K562 (cell line): ENCODE results near the gene TMEM156.
"Not testable (repeated sequence)": the region's sequence is repeated elsewhere in the genome, so short reads cannot be mapped to it uniquely, and the experiment has no call there.

ENCODE experiments used
- FIP1L1 ChIP-seq: fragments of 200-400 bp; formaldehyde crosslinking; IDR thresholded peaks from 2 replicates; pipeline ENCODE4 v1.6.1; 2018; ENCODE audit warnings: mild to moderate bottlenecking, low read depth, low read length; ENCODE audit not compliant: poor library complexity, severe bottlenecking
- FOSL1 ChIP-seq: fragments of 200-800 bp; sonication (Bioruptor generic); conservative IDR thresholded peaks from 2 replicates; pipeline ENCODE4 v1.6.1; 2016; ENCODE audit warnings: missing genetic modification characterization, missing compliant biosample characterization

DNA sequence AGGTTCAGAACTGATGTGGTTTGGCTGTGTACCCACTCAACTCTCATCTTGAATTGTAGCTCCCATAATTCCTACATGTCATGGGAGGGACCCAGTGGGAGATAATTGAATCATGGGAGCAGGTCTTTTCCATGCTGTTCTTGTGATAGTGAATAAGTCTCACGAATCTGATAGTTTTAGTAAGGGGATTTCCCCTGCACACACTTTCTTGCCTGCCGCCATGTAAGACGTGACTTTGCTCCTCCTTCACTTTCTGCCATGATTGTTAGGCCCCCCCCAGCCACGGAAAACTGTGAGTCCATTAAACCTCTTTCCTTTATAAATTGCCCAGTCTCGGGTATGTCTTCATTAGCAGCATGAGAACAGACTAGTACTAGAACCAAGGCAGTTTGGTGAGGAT lies 73.0 kb downstream of the TMEM156 start:
- TF ChIP-seq FOSL1 (tag); FIP1L1: not testable (repeated sequence)
